Loucy (cell line): ENCODE measurements around the gene COL6A5.
"Not testable (repeated sequence)": the region's sequence is repeated elsewhere in the genome, so short reads cannot be mapped to it uniquely, and the experiment has no call there.

Source experiments
- H2AFZ ChIP-seq: fragments of 200-600 bp; sonication (generic); 2 replicates; pipeline ENCODE4 v1.6.0; 2016; ENCODE audit warnings: antibody characterized with exemption, mild to moderate bottlenecking, low read length, moderate library complexity
- H3F3A ChIP-seq: fragments of 200-600 bp; 2 replicates; pipeline ENCODE4 v1.6.0; 2016; ENCODE audit warnings: antibody characterized with exemption, low read depth, mild to moderate bottlenecking
- H3K27me3 ChIP-seq: fragments of 200-600 bp; sonication (generic); 2 replicates; pipeline ENCODE4 v1.6.1; 2014; ENCODE audit warnings: low read length, mild to moderate bottlenecking; ENCODE audit not compliant: insufficient read depth, poor library complexity, severe bottlenecking
- H3K36me3 ChIP-seq: fragments of 200-600 bp; sonication (generic); 2 replicates; pipeline ENCODE4 v1.6.1; 2016; ENCODE audit warnings: low read length; ENCODE audit not compliant: insufficient read depth
- H3K4me1 ChIP-seq: fragments of 200-600 bp; sonication (generic); 2 replicates; pipeline ENCODE4 v1.5.1; 2014; ENCODE audit warnings: low read length, mild to moderate bottlenecking; ENCODE audit not compliant: insufficient read depth, poor library complexity, severe bottlenecking
- H3K4me2 ChIP-seq: fragments of 200-600 bp; sonication (generic); 2 replicates; pipeline ENCODE4 v1.6.0; 2014; ENCODE audit warnings: antibody characterized with exemption, low read length, low read depth, mild to moderate bottlenecking; ENCODE audit not compliant: poor library complexity, severe bottlenecking
- H3K4me3 ChIP-seq: fragments of 200-600 bp; sonication (generic); 2 replicates; pipeline ENCODE4 v1.5.1; 2014; ENCODE audit warnings: low read length, mild to moderate bottlenecking, mixed read lengths; ENCODE audit not compliant: poor library complexity, severe bottlenecking
- H3K79me2 ChIP-seq: fragments of 200-600 bp; sonication (generic); 2 replicates; pipeline ENCODE4 v1.6.1; 2014; ENCODE audit warnings: low read length; ENCODE audit not compliant: insufficient read depth
- H3K9ac ChIP-seq: fragments of 200-600 bp; sonication (generic); 2 replicates; pipeline ENCODE4 v1.6.0; 2014; ENCODE audit warnings: mild to moderate bottlenecking, low read depth, low read length, moderate library complexity; ENCODE audit not compliant: poor library complexity, severe bottlenecking
- H3K9me2 ChIP-seq: fragments of 200-600 bp; sonication (generic); replicated peaks from 2 replicates; pipeline ENCODE4 v1.6.1; 2016; ENCODE audit warnings: low read depth, low read length, mixed read lengths
- H3K9me3 ChIP-seq: fragments of 200-600 bp; sonication (generic); 2 replicates; pipeline ENCODE4 v1.6.1; 2014; ENCODE audit warnings: mild to moderate bottlenecking, antibody characterized with exemption, low read length, low read depth; ENCODE audit not compliant: insufficient read depth
- H4K20me1 ChIP-seq: fragments of 200-600 bp; sonication (generic); 2 replicates; pipeline ENCODE4 v1.6.0; 2014; ENCODE audit warnings: antibody characterized with exemption, low read length, mild to moderate bottlenecking; ENCODE audit not compliant: insufficient read depth, poor library complexity, severe bottlenecking
- CTCF ChIP-seq: fragments of 200-600 bp; sonication (generic); conservative IDR thresholded peaks from 2 replicates; pipeline ENCODE4 v1.5.1; 2014; ENCODE audit warnings: mild to moderate bottlenecking, antibody characterized with exemption, low read length
- EZH2phosphoT487 ChIP-seq: fragments of 200-600 bp; IDR thresholded peaks from 2 replicates; pipeline ENCODE4 v1.6.1; 2018; ENCODE audit warnings: antibody characterized with exemption, mild to moderate bottlenecking, moderate library complexity, borderline replicate concordance

Gene COL6A5

GRCh38 chr3:130433306-130433705, 87.8 kb downstream of the COL6A5 start:
- H3K4me3 ChIP-seq, result no peak overlapping the region

GRCh38 chr3:130442284-130442683, 96.8 kb downstream of the COL6A5 start:
- Histone ChIP-seq H3K9me3 (no peaks in the 10 kb centered on the region), H2AFZ (no peak overlapping the region), H3K79me2 (no peaks in the 10 kb centered on the region), H3K9ac (no peak overlapping the region), H3F3A (no peaks in the 10 kb centered on the region), H3K4me1 (no peaks in the 10 kb centered on the region), H4K20me1 (no peaks in the 10 kb centered on the region), H3K4me3 (no peak overlapping the region), H3K4me2 (no peak overlapping the region), H3K36me3 (no peaks in the 10 kb centered on the region), H3K9me2 (no peaks in the 10 kb centered on the region), H3K27me3 (no peaks in the 10 kb centered on the region)
- TF ChIP-seq EZH2phosphoT487, result no peak
- no peak for TF ChIP-seq CTCF

More at GRCh38 chr3:130433306-130433705, 87.8 kb downstream of the COL6A5 start:
- Histone ChIP-seq H3K79me2 (no peaks in the 10 kb centered on the region), H3K4me2 (no peak overlapping the region), H3K4me1 (no peaks in the 10 kb centered on the region), H4K20me1 (no peaks in the 10 kb centered on the region), H3F3A (no peaks in the 10 kb centered on the region), H3K9ac (no peak overlapping the region), H3K27me3 (no peaks in the 10 kb centered on the region), H3K9me3 (no peaks in the 10 kb centered on the region), H2AFZ (no peak overlapping the region), H3K36me3 (no peaks in the 10 kb centered on the region), H3K9me2 (no peaks in the 10 kb centered on the region)
- TF ChIP-seq EZH2phosphoT487 (no peak), CTCF (no peak)

- not testable (repeated sequence) for H3K4me1 ChIP-seq, H3K4me2 ChIP-seq, H3K9me2 ChIP-seq, H3K9ac ChIP-seq, H3K79me2 ChIP-seq, H3K27me3 ChIP-seq, H3K36me3 ChIP-seq, H4K20me1 ChIP-seq, H2AFZ ChIP-seq, H3K4me3 ChIP-seq, H3K9me3 ChIP-seq, H3F3A ChIP-seq
Observed at GRCh38 chr3:130446840-130447239, 101.4 kb downstream of the COL6A5 start.

DNA sequence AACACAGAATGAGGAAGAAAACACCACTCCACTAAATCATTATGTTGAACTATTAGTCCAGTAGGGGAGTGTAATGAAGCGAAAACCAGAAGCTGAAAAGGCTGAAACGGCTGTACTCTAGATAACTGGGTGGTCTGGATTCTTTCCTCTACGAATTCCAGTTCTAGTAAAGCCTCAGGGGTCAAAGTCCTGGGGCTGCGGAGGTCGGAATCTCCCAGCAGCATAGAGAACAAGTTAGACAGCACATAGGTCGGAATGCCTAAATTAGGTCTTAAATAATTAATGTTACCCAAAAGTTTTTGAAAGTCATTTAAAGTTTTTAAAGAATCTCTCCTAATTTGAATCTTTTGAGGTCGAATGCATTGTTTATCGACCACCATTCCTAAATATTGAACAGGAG, 102.7 kb downstream of the COL6A5 start:
- not testable (repeated sequence) for H3K27me3 ChIP-seq

More for the DNA sequence above, 102.7 kb downstream of the COL6A5 start:
- not testable (repeated sequence) for H3K4me1 ChIP-seq, H3K4me2 ChIP-seq, H2AFZ ChIP-seq, H3K9me3 ChIP-seq, H3K79me2 ChIP-seq, H4K20me1 ChIP-seq, H3K9ac ChIP-seq, H3K9me2 ChIP-seq, H3F3A ChIP-seq, H3K36me3 ChIP-seq, H3K4me3 ChIP-seq
